SKM-1 treated with dmso at 0.1 percent for 144 hours (cell line): ENCODE measurements around the gene FKBP2.
A peak's percentile ranks its signal among the peaks of the same experiment; 100 is the strongest.

ENCODE experiments used
- DNase-seq: peaks from one replicate; lab custom pipeline; 2025; ENCODE audit not compliant: unreplicated experiment; lab: John Stamatoyannopoulos, UW

The FKBP2 gene

GRCh38 chr11:64262271-64263002 lies 21.5 kb downstream of the FKBP2 start:
- DNase-seq, result no peak

- no peak for DNase-seq
These were observed 22.4 kb downstream of the FKBP2 start for GRCh38 chr11:64263021-64263946.

- no peak for DNase-seq
These were observed 23.0 kb downstream of the FKBP2 start for GRCh38 chr11:64263947-64264317.

- DNase-seq, result no peak
These were observed 23.5 kb downstream of the FKBP2 start for GRCh38 chr11:64264371-64264852.

- no peak for DNase-seq
These were observed 24.6 kb downstream of the FKBP2 start for GRCh38 chr11:64265176-64266160.

GRCh38 chr11:64266339-64266738 lies 25.4 kb downstream of the FKBP2 start:
- no peak for DNase-seq

- no peak for DNase-seq
These were observed 26.5 kb downstream of the FKBP2 start for GRCh38 chr11:64267207-64267945.

- no peak for DNase-seq
These were observed 27.4 kb downstream of the FKBP2 start for GRCh38 chr11:64268025-64268892.

- peak; percentile 72 for DNase-seq
These were observed 28.1 kb downstream of the FKBP2 start for GRCh38 chr11:64268893-64269539.

GRCh38 chr11:64269540-64270220 lies 28.8 kb downstream of the FKBP2 start:
- DNase-seq, result peak; percentile 99

- DNase-seq, result no peak
These were observed 34.3 kb downstream of the FKBP2 start for GRCh38 chr11:64275031-64275800.

- DNase-seq, result no peak
These were observed 34.9 kb downstream of the FKBP2 start for GRCh38 chr11:64275841-64276240.

GRCh38 chr11:64276653-64277431 lies 35.9 kb downstream of the FKBP2 start:
- DNase-seq, result no peak

- DNase-seq, result no peak
These were observed 37.8 kb downstream of the FKBP2 start for GRCh38 chr11:64278576-64279190.

GRCh38 chr11:64281957-64282770 lies 41.3 kb downstream of the FKBP2 start:
- no peak for DNase-seq
